HUES48 (cell line): Measurements from ENCODE around the gene C11orf98.
A peak's percentile ranks its signal among the peaks of the same experiment; 100 is the strongest.

Source experiments
- H3K27ac ChIP-seq: one replicate; pipeline ENCODE4 v1.7.0; 2013; ENCODE audit warnings: low read depth, low read length, inconsistent platforms
- H3K27me3 ChIP-seq: 2 replicates; pipeline ENCODE4 v1.6.1; 2013; ENCODE audit warnings: mild to moderate bottlenecking, low read length; ENCODE audit not compliant: control insufficient read depth, insufficient read depth
- H3K36me3 ChIP-seq: 2 replicates; pipeline ENCODE4 v1.6.1; 2013; ENCODE audit warnings: low read length; ENCODE audit not compliant: control insufficient read depth, insufficient read depth
- H3K4me1 ChIP-seq: 2 replicates; pipeline ENCODE4 v1.6.1; 2013; ENCODE audit warnings: mild to moderate bottlenecking, low read length; ENCODE audit not compliant: control insufficient read depth, insufficient read depth
- H3K4me3 ChIP-seq: 2 replicates; pipeline ENCODE4 v1.5.1; 2013; ENCODE audit warnings: mild to moderate bottlenecking, low read depth, low read length
- H3K9ac ChIP-seq: 2 replicates; pipeline ENCODE4 v1.6.1; 2013; ENCODE audit warnings: mild to moderate bottlenecking, low read depth, low read length, moderate library complexity
- H3K9me3 ChIP-seq: 2 replicates; pipeline ENCODE4 v1.6.1; 2013; ENCODE audit warnings: low read length; ENCODE audit not compliant: control insufficient read depth, insufficient read depth

The C11orf98 gene

GRCh38 chr11:62649486-62649885, 15.5 kb downstream of the C11orf98 start:
- Histone ChIP-seq H3K9ac (no peak overlapping the region), H3K9me3 (no peaks in the 10 kb centered on the region), H3K36me3 (peaks cover 28% of the 10 kb centered on the region), H3K4me1 (0 out of 2 replicates have a peak, but pooled peaks cover 4% of the 10 kb centered on the region), H3K27me3 (no peaks in the 10 kb centered on the region), H3K4me3 (no peak overlapping the region), H3K27ac (no peak overlapping the region)

GRCh38 chr11:62648967-62649364, 16.0 kb downstream of the C11orf98 start:
- no peaks in the 10 kb centered on the region for H3K9me3 ChIP-seq
- H3K4me3 ChIP-seq, result no peak overlapping the region
- H3K27ac ChIP-seq, result no peak overlapping the region
- H3K36me3 ChIP-seq, result peaks cover 33% of the 10 kb centered on the region
- H3K4me1 ChIP-seq, result 0 out of 2 replicates have a peak, but pooled peaks cover 4% of the 10 kb centered on the region
- H3K27me3 ChIP-seq, result no peaks in the 10 kb centered on the region
- no peak overlapping the region for H3K9ac ChIP-seq

- no peak overlapping the region for H3K9ac ChIP-seq
- H3K4me3 ChIP-seq, result no peak overlapping the region
- H3K36me3 ChIP-seq, result peaks cover 37% of the 10 kb centered on the region
- H3K4me1 ChIP-seq, result 0 out of 2 replicates have a peak, but pooled peaks cover 4% of the 10 kb centered on the region
- no peaks in the 10 kb centered on the region for H3K27me3 ChIP-seq
- no peaks in the 10 kb centered on the region for H3K9me3 ChIP-seq
- no peak overlapping the region for H3K27ac ChIP-seq
Measured at GRCh38 chr11:62648185-62648966, 16.6 kb downstream of the C11orf98 start.

GRCh38 chr11:62647609-62648005, 17.4 kb downstream of the C11orf98 start:
- H3K36me3 ChIP-seq, result peaks cover 42% of the 10 kb centered on the region
- no peak overlapping the region for H3K9ac ChIP-seq
- no peaks in the 10 kb centered on the region for H3K27me3 ChIP-seq
- H3K9me3 ChIP-seq, result no peaks in the 10 kb centered on the region
- H3K27ac ChIP-seq, result no peak overlapping the region
- H3K4me1 ChIP-seq, result 0 out of 2 replicates have a peak, but pooled peaks cover 4% of the 10 kb centered on the region
- no peak overlapping the region for H3K4me3 ChIP-seq

- H3K4me3 ChIP-seq, result peak overlapping the region; percentile 1; the same call in 1 of the 2 replicates
- H3K4me1 ChIP-seq, result no peaks in the 10 kb centered on the region
- H3K27me3 ChIP-seq, result no peaks in the 10 kb centered on the region
- peak overlapping the region; percentile 52 for H3K27ac ChIP-seq
- H3K9me3 ChIP-seq, result no peaks in the 10 kb centered on the region
- H3K9ac ChIP-seq, result no peak overlapping the region
- peaks cover 44% of the 10 kb centered on the region for H3K36me3 ChIP-seq
Measured at GRCh38 chr11:62646825-62647608, 18.0 kb downstream of the C11orf98 start.

- H3K27me3 ChIP-seq, result no peaks in the 10 kb centered on the region
- no peaks in the 10 kb centered on the region for H3K4me1 ChIP-seq
- peak within 1 kb of the TSS; percentile 95 for H3K4me3 ChIP-seq
- peak within 1 kb of the TSS; percentile 98 for H3K27ac ChIP-seq
- peak within 1 kb of the TSS; percentile 97 for H3K9ac ChIP-seq
- H3K36me3 ChIP-seq, result peaks cover 44% of the 10 kb centered on the region
- H3K9me3 ChIP-seq, result no peaks in the 10 kb centered on the region
Measured at GRCh38 chr11:62645946-62646824, 18.8 kb downstream of the C11orf98 start, which contains the start of gene GANAB. Gene GANAB, minus strand, starts transcription at chr11:62646613. Its CDS starts 14 bp downstream, at chr11:62646599.

- Histone ChIP-seq H3K4me1 (no peaks in the 10 kb centered on the region), H3K9me3 (no peaks in the 10 kb centered on the region), H3K27ac (peak overlapping the region; percentile 98), H3K36me3 (peaks cover 44% of the 10 kb centered on the region), H3K4me3 (peak overlapping the region; percentile 95), H3K9ac (peak overlapping the region; percentile 97), H3K27me3 (no peaks in the 10 kb centered on the region)
Measured at GRCh38 chr11:62645671-62645945, 19.4 kb downstream of the C11orf98 start.

GRCh38 chr11:62644220-62644619, 20.8 kb downstream of the C11orf98 start:
- H3K4me1 ChIP-seq, result no peaks in the 10 kb centered on the region
- H3K27ac ChIP-seq, result no peak overlapping the region
- no peaks in the 10 kb centered on the region for H3K27me3 ChIP-seq
- no peak overlapping the region for H3K4me3 ChIP-seq
- peaks cover 42% of the 10 kb centered on the region for H3K36me3 ChIP-seq
- H3K9ac ChIP-seq, result no peak overlapping the region
- no peaks in the 10 kb centered on the region for H3K9me3 ChIP-seq

GRCh38 chr11:62632492-62632891, 32.5 kb downstream of the C11orf98 start:
- Histone ChIP-seq H3K9ac (no peak overlapping the region), H3K36me3 (peaks cover 94% of the 10 kb centered on the region), H3K27ac (no peak overlapping the region)

GRCh38 chr11:62627713-62628112, 37.3 kb downstream of the C11orf98 start:
- peaks cover 81% of the 10 kb centered on the region for H3K36me3 ChIP-seq

More at GRCh38 chr11:62632492-62632891, 32.5 kb downstream of the C11orf98 start:
- H3K4me1 ChIP-seq, result no peaks in the 10 kb centered on the region
- no peak overlapping the region for H3K4me3 ChIP-seq
- H3K9me3 ChIP-seq, result no peaks in the 10 kb centered on the region
- H3K27me3 ChIP-seq, result no peaks in the 10 kb centered on the region

More at GRCh38 chr11:62627713-62628112, 37.3 kb downstream of the C11orf98 start:
- Histone ChIP-seq H3K4me1 (no peaks in the 10 kb centered on the region), H3K27me3 (no peaks in the 10 kb centered on the region), H3K27ac (no peak overlapping the region), H3K9me3 (no peaks in the 10 kb centered on the region), H3K9ac (no peak overlapping the region), H3K4me3 (no peak overlapping the region)
